HG03159 (cell line): ENCODE results near the gene RALBP1.

Experiments
- ATAC-seq: cut with Tn5 transposase; IDR thresholded peaks from one replicate; pipeline ENCODE4 v1.9.1; 2021; ENCODE audit warnings: mild to moderate bottlenecking, moderate library complexity; ENCODE audit not compliant: unreplicated experiment

Gene RALBP1

DNA sequence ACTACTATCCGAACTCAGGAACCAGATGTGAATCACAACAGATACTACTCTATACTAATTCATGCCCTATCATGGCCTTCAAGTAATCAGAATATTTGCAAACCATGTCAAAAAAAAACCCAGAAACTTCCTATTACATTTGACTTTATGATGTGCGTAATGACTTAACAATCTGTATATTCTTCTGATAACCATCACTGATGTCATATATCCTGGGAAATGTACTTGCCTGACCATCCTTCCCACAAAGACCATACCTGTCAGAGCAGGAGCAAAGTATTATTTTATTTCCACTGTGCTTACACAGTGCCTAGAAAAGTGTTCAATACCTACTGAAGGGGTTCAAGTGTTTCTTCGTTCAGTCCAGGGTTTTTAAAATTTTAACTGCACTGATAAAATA is 111.5 kb downstream of the RALBP1 start:
- ATAC-seq, result no peak
